CD4-positive, alpha-beta T cell (primary cell): ENCODE data around the gene VPS45. TPM values are rescaled to one million over a fixed set of nuclear protein-coding genes. Genes with fewer than 3 reads are reported as not detected.

Source experiments
- ATAC-seq: fragments of 200-7000 bp; cut with Tn5 transposase; one replicate; pipeline ENCODE4 v1.10.0; 2022; ENCODE audit warnings: mild to moderate bottlenecking; ENCODE audit not compliant: poor library complexity
- CTCF ChIA-PET: fragments of 350-600 bp; sonication (Branson Sonifier 250); formaldehyde crosslinking; loops from one replicate; lab custom pipeline; 2021; ENCODE audit warnings: antibody characterized with exemption, inconsistent platforms; lab: Charles Lee
- POLR2A ChIA-PET: fragments of 350-600 bp; sonication (Branson Sonifier 250); formaldehyde crosslinking; loops from one replicate; lab custom pipeline; 2021; ENCODE audit warnings: antibody characterized with exemption, inconsistent platforms; lab: Charles Lee
- DNase-seq, 14 experiments: peaks; one replicate each; pipeline ENCODE4 v3.0.0-alpha.2; 2013 to 2020; ENCODE audit warnings: mixed read lengths in 2 of 14
- H3K27ac ChIP-seq, 2 donors: one replicate each; pipeline versions ENCODE4 v1.5.1 to v1.7.0; 2013; ENCODE audit warnings: low read length in 2 of 2, low read depth in 1 of 2, mild to moderate bottlenecking in 1 of 2
- H3K27me3 ChIP-seq, 2 experiments: 1 replicate in 1 of 2; 2 replicates in 1 of 2; pipeline versions ENCODE4 v1.6.1 to v1.7.0; 2013; ENCODE audit warnings: low read length in 2 of 2, control low read depth in 1 of 2, mild to moderate bottlenecking in 1 of 2, moderate library complexity in 1 of 2; ENCODE audit not compliant: insufficient read depth in 2 of 2, control insufficient read depth in 1 of 2
- H3K36me3 ChIP-seq: one replicate; pipeline ENCODE4 v1.6.1; 2013; ENCODE audit warnings: low read length, control low read depth; ENCODE audit not compliant: insufficient read depth
- H3K4me1 ChIP-seq: one replicate; pipeline ENCODE4 v1.6.1; 2013; ENCODE audit warnings: low read length, control low read depth; ENCODE audit not compliant: insufficient read depth
- H3K4me3 ChIP-seq: one replicate; pipeline ENCODE4 v1.5.1; 2013; ENCODE audit warnings: mild to moderate bottlenecking, low read length, moderate library complexity
- H3K9me3 ChIP-seq, 2 experiments: 1 replicate in 1 of 2; 2 replicates in 1 of 2; pipeline versions ENCODE4 v1.6.1 to v1.7.0; 2013; ENCODE audit warnings: low read length in 2 of 2, mild to moderate bottlenecking in 2 of 2, control low read depth in 1 of 2, moderate library complexity in 1 of 2; ENCODE audit not compliant: control insufficient read depth in 1 of 2, insufficient read depth in 1 of 2
- H3K27ac Mint-ChIP-seq: one replicate; pipeline ENCODE4 v1.8.0; 2020; ENCODE audit warnings: mixed read lengths
- H3K27me3 Mint-ChIP-seq: one replicate; pipeline ENCODE4 v1.8.0; 2021; ENCODE audit warnings: mixed read lengths
- H3K36me3 Mint-ChIP-seq: one replicate; pipeline ENCODE4 v1.8.0; 2021; ENCODE audit warnings: low read depth, mixed read lengths
- H3K4me1 Mint-ChIP-seq: one replicate; pipeline ENCODE4 v1.8.0; 2021; ENCODE audit warnings: low read depth, mixed read lengths
- H3K4me3 Mint-ChIP-seq: one replicate; pipeline ENCODE4 v1.8.0; 2020; ENCODE audit warnings: mild to moderate bottlenecking, mixed read lengths
- H3K9me3 Mint-ChIP-seq: one replicate; pipeline ENCODE4 v1.8.0; 2020; ENCODE audit warnings: mixed read lengths
- intact Hi-C, 2 experiments: fragments of 100-400 bp; cut with DNase I in 1 of 2; cut with micrococcal nuclease in 1 of 2; formaldehyde crosslinking; loops; one replicate each; pipeline versions ENCODE4 v1.15.1 to v1.9.0; 2023 to 2025; cut with DNase I, micrococcal nuclease
- total RNA-seq, 174 experiments: library from RNA in 2 of 174; stranded (reverse) in 2 of 174; gene quantifications; one replicate each; pipeline ENCODE4 v1.2.3 and lab custom pipeline; 2021 to 2026
- TF ChIP-seq, protein P1 (sequence below): fragments of 200-600 bp; IDR thresholded peaks from one replicate; pipeline ENCODE4 v1.8.0; 2022; ENCODE audit warnings: antibody characterized with exemption, mild to moderate bottlenecking

Gene VPS45
- total RNA-seq, 2 experiments from 2014 or later, result 9.6 to 10.7 TPM

DNA sequence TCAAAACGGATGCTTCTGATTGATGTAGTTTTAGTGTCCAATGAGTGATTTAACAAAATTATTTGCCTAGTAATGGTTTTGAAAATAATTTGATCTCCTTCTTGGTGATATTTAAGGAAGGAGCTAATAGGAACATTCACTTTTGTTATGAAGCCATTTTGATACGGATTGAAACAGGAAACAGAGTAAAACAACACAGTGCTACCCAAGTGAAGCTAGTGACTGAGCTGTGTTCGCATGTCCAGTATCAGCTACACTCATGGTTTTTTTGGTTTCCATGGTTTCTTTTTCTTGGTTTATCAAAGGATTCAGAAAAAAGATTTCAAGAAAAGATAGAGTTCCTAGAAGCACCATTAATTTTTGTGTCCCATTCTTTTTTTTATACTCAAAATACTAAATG, 42.0 kb downstream of the VPS45 start:
- Histone ChIP-seq H3K4me3 (peak overlapping the region; percentile 58), H3K9me3 (peaks cover 3% of the 10 kb centered on the region in 2 experiments), H3K27ac (peak overlapping the region; percentile 59 to 77), H3K36me3 (no peaks in the 10 kb centered on the region), H3K27me3 (no peaks in the 10 kb centered on the region), H3K4me1 (peaks cover 49% of the 10 kb centered on the region)
- CTCF ChIA-PET, result interaction anchor here (1.1 to 1.5 kb wide), 2 partner anchors 36 to 78 kb away, joined by 3 read pairs; no protein-coding TSS in a partner anchor
- POLR2A ChIA-PET, result interaction anchor here (0.8 to 3.6 kb wide), 13 partner anchors 10 to 222 kb away, joined by 3 to 104 read pairs (median 6); partner anchors contain the start of genes PLEKHO1 and VPS45
- TF ChIP-seq, protein P1, sequence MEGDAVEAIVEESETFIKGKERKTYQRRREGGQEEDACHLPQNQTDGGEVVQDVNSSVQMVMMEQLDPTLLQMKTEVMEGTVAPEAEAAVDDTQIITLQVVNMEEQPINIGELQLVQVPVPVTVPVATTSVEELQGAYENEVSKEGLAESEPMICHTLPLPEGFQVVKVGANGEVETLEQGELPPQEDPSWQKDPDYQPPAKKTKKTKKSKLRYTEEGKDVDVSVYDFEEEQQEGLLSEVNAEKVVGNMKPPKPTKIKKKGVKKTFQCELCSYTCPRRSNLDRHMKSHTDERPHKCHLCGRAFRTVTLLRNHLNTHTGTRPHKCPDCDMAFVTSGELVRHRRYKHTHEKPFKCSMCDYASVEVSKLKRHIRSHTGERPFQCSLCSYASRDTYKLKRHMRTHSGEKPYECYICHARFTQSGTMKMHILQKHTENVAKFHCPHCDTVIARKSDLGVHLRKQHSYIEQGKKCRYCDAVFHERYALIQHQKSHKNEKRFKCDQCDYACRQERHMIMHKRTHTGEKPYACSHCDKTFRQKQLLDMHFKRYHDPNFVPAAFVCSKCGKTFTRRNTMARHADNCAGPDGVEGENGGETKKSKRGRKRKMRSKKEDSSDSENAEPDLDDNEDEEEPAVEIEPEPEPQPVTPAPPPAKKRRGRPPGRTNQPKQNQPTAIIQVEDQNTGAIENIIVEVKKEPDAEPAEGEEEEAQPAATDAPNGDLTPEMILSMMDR, result no peak
- Mint-ChIP-seq H3K36me3 (peaks cover 35% of the 10 kb centered on the region), H3K9me3 (peaks cover 2% of the 10 kb centered on the region), H3K4me1 (peaks cover 85% of the 10 kb centered on the region), H3K27me3 (no peaks in the 10 kb centered on the region), H3K4me3 (peak overlapping the region; percentile 88), H3K27ac (peak overlapping the region; percentile 86)
- intact Hi-C loops, result loop anchor here (2.0 kb wide), 1 partner anchor 41 kb away; no protein-coding TSS in a partner anchor
- DNase-seq, result peak in 4 of 14 experiments; percentile 11 to 74 (median 58)
- ATAC-seq, result peak; percentile 57

DNA sequence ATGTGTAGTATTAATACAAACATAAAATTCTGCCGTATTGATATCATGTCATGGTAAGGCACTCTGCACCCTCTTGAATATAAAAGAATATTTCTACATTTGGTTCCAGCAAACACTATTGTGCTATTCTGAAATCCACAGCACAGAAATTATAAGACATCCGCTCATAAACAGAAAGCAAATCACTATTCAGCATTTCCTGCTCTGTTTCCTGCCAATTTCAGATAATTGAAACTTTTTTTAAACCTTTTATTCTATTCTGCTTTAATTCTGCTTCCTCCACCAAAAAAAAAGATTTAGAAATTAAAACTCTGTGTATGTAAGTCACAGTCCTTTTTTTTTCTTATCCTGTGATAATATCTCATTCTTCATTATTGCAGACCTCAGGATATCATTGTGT, 42.5 kb downstream of the VPS45 start:
- peak in 3 of 14 experiments; percentile 24 to 73 (median 42) for DNase-seq
- H3K4me1 Mint-ChIP-seq, result peaks cover 80% of the 10 kb centered on the region
- TF ChIP-seq, protein P1, result no peak
- H3K27ac Mint-ChIP-seq, result peak overlapping the region; percentile 86
- H3K9me3 ChIP-seq, result peaks cover 5 to 8% of the 10 kb centered on the region in 2 experiments
- H3K36me3 Mint-ChIP-seq, result peaks cover 38% of the 10 kb centered on the region
- H3K27me3 Mint-ChIP-seq, result no peaks in the 10 kb centered on the region
- POLR2A ChIA-PET, result interaction anchor here (0.5 to 3.6 kb wide), 15 partner anchors 10 to 223 kb away, joined by 3 to 104 read pairs (median 6); partner anchors contain the start of genes PLEKHO1 and VPS45
- peak overlapping the region; percentile 59 to 77 for H3K27ac ChIP-seq
- peak; percentile 47 for ATAC-seq
- intact Hi-C loops, result loop anchor here in 1 of 2 experiments (2.0 kb wide), 1 partner anchor 35 kb away; no protein-coding TSS in a partner anchor
- peaks cover 4% of the 10 kb centered on the region for H3K9me3 Mint-ChIP-seq
- CTCF ChIA-PET, result interaction anchor here (1.1 to 1.5 kb wide), 2 partner anchors 37 to 77 kb away, joined by 3 read pairs; no protein-coding TSS in a partner anchor
- H3K27me3 ChIP-seq, result no peaks in the 10 kb centered on the region
- H3K4me3 Mint-ChIP-seq, result peak overlapping the region; percentile 88
- H3K36me3 ChIP-seq, result no peaks in the 10 kb centered on the region
- H3K4me1 ChIP-seq, result peaks cover 44% of the 10 kb centered on the region
- H3K4me3 ChIP-seq, result peak overlapping the region; percentile 58

DNA sequence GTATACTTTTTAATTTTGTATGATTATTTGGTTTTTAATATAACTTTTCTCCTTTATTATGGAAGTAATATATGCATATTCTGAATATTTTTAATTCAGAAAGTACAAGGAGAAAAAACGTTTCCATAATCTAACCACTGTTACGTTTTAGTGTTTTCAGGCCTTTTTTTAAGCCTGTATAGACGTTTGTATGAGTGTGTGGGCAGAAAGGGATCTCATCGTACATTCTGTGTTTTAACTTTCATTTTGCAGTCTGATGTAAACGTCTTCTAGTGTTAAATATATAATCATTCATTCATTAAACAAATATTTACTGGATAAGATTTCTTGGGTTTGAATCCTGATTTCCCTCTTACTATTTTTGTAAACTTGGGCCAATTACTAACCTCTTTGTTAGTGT, 44.1 kb downstream of the VPS45 start:
- no peak for ATAC-seq
- peak overlapping the region; percentile 58 for H3K4me3 ChIP-seq
- TF ChIP-seq, protein P1, result no peak
- peaks cover 8% of the 10 kb centered on the region for H3K9me3 Mint-ChIP-seq
- peak in 2 of 14 experiments; percentile 15 to 28 for DNase-seq
- H3K27me3 ChIP-seq, result no peaks in the 10 kb centered on the region
- ChIA-PET CTCF (interaction anchor here (0.8 kb wide), 1 partner anchor 54 kb away, joined by 3 read pairs; no protein-coding TSS in a partner anchor), POLR2A (interaction anchor here (1.1 to 3.6 kb wide), 5 partner anchors 13 to 124 kb away, joined by 3 to 104 read pairs (median 3); partner anchors contain the start of gene PLEKHO1)
- H3K36me3 ChIP-seq, result no peaks in the 10 kb centered on the region
- peak overlapping the region in 1 of 2 donors; percentile 77 for H3K27ac ChIP-seq
- peaks cover 37% of the 10 kb centered on the region for H3K4me1 ChIP-seq
- peaks cover 49% of the 10 kb centered on the region for H3K36me3 Mint-ChIP-seq
- H3K4me3 Mint-ChIP-seq, result peak overlapping the region; percentile 82
- no peaks in the 10 kb centered on the region for H3K27me3 Mint-ChIP-seq
- H3K4me1 Mint-ChIP-seq, result peaks cover 70% of the 10 kb centered on the region
- H3K9me3 ChIP-seq, result peaks cover 5 to 8% of the 10 kb centered on the region in 2 experiments
- intact Hi-C loops, result loop anchor here in 1 of 2 experiments (2.0 kb wide), 1 partner anchor 37 kb away; no protein-coding TSS in a partner anchor
- peak overlapping the region; percentile 86 for H3K27ac Mint-ChIP-seq
